Renal cortical epithelial cell (primary cell): ENCODE data around the gene PLXNA4. TPM values are rescaled to one million over a fixed set of nuclear protein-coding genes. Genes with fewer than 3 reads are reported as not detected.
"Not testable (repeated sequence)": the region's sequence is repeated elsewhere in the genome, so short reads cannot be mapped to it uniquely, and the experiment has no call there.

ENCODE experiments used
- DNase-seq: peaks from one replicate; pipeline ENCODE4 v3.0.0-alpha.2; 2011; ENCODE audit warnings: low read depth
- total RNA-seq: library from RNA; depleted of rRNA; stranded (reverse); fragments of >200 nt; gene quantifications from 2 replicates; pipeline ENCODE4 v1.2.3, GENCODE V29; 2014

Gene PLXNA4, protein sequence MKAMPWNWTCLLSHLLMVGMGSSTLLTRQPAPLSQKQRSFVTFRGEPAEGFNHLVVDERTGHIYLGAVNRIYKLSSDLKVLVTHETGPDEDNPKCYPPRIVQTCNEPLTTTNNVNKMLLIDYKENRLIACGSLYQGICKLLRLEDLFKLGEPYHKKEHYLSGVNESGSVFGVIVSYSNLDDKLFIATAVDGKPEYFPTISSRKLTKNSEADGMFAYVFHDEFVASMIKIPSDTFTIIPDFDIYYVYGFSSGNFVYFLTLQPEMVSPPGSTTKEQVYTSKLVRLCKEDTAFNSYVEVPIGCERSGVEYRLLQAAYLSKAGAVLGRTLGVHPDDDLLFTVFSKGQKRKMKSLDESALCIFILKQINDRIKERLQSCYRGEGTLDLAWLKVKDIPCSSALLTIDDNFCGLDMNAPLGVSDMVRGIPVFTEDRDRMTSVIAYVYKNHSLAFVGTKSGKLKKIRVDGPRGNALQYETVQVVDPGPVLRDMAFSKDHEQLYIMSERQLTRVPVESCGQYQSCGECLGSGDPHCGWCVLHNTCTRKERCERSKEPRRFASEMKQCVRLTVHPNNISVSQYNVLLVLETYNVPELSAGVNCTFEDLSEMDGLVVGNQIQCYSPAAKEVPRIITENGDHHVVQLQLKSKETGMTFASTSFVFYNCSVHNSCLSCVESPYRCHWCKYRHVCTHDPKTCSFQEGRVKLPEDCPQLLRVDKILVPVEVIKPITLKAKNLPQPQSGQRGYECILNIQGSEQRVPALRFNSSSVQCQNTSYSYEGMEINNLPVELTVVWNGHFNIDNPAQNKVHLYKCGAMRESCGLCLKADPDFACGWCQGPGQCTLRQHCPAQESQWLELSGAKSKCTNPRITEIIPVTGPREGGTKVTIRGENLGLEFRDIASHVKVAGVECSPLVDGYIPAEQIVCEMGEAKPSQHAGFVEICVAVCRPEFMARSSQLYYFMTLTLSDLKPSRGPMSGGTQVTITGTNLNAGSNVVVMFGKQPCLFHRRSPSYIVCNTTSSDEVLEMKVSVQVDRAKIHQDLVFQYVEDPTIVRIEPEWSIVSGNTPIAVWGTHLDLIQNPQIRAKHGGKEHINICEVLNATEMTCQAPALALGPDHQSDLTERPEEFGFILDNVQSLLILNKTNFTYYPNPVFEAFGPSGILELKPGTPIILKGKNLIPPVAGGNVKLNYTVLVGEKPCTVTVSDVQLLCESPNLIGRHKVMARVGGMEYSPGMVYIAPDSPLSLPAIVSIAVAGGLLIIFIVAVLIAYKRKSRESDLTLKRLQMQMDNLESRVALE (N-terminal part only)
- 0.05 TPM in 1 of 2 replicates, not detected in the other for total RNA-seq

DNA sequence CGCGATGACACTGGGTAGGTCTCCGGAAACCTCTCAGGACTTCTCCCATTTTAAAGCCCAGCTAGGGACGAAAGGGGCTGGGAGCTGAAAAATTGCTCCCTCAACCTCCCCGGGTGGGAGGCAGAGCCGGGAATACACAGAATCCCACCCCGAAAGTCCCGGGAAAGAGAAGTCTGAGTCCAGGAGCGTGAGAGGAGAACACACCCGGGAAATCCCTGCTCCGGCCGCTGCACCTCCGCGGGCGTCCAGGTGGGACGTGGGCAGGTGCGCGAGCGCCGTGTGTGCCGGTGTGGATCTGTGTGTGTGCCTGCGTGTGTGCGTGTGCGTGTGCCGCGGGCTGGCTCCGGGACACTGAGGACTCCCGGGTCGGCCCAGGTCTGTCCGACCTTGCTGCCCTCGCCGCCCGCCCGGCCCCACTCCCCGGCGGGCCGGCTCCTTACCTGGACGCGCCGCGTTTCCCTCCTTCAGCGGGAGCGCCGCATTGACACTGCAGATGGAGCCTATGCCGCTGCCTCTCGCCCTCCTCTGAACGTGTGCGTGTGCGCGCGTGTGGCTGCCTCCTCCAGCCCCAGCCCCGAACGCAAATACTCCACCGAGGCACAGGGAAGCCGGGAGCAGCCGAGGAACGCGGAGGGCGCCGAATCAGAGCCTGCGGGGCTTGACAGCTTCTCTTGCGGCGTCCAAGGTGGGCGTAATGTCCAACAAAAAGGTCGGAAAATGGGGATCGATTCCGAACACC is at the start of gene PLXNA4:
TSS of gene PLXNA4 (minus strand) at position 489 of the 739 bp plus-strand sequence. CDS start 67,777 bp downstream, outside the sequence.
- DNase-seq, result no peak

GRCh38 chr7:132625651-132626050 is 49.4 kb upstream of the PLXNA4 start:
- no peak for DNase-seq

GRCh38 chr7:132622081-132622480 is 45.8 kb upstream of the PLXNA4 start:
- no peak for DNase-seq

- no peak for DNase-seq
These were observed 43.7 kb upstream of the PLXNA4 start for GRCh38 chr7:132619967-132620366.

DNA sequence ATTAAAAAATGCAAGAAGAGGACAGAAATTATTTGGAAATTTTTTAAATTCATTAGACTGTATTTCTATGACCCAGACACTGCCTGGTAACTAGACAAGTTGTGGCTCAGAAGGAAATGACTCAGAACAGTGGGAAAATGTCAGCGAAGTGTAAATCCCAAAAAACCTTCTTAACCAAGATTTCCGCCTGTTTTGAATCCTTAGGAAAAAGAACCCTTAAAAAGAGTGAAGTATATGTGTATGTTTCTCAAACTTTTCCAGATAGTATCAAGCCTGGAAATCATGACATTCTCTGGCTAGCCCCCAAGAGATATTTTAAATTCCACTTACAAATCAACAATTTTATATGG is 42.7 kb upstream of the PLXNA4 start:
- peak; percentile 3 for DNase-seq

DNA sequence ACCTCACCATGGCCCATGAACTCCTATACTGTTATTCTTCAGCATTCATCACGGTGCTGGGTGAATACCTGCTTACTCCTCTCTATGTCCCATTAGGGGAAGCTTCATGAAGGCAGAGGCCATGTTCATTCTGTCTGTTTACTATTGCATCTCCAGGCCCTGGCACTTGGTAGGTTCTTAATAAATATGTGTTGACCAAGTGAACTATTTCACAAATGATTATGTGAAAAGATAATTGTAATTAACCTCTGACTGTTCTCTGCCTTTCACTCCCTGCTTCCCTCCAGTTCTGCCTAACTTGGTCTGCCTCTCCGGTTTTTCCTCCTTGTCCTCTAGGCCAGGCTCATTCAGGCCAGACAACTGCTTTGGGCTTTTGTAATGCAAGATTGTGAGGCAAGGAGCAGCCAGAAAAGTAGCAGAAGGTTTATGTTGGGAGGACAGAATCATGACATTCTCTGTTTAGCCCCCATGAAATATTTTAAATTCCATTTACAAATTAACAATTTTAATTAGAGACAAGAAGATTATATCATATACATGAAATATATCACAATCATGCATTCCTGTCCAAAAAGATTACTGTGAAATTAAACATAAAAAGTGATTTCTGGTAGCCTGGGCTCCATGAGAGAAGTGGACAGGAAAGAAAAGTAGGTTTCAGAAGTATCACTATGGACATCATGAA is 42.1 kb upstream of the PLXNA4 start:
- no peak for DNase-seq

GRCh38 chr7:132614428-132615318 is 38.4 kb upstream of the PLXNA4 start:
- no peak for DNase-seq

DNA sequence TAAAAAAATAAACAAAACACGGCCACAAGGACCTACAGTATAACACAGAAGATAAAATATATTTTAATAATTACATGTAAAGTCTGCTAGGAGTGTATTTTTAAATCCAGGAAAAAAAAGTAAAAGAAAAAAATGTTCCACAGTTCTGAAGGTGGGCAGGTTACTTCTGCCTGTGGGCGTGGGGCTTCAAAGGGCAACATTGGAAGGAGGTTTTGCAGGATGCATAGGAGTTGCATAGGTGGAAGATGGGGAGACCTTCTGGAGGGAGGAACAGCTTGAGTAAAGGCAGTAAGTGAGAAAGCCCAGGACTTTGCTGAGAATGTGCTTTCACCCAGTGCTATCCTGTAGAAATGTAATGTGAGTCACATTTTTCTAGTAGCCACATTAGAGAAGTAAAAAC is 37.5 kb upstream of the PLXNA4 start:
- DNase-seq, result no peak

DNA sequence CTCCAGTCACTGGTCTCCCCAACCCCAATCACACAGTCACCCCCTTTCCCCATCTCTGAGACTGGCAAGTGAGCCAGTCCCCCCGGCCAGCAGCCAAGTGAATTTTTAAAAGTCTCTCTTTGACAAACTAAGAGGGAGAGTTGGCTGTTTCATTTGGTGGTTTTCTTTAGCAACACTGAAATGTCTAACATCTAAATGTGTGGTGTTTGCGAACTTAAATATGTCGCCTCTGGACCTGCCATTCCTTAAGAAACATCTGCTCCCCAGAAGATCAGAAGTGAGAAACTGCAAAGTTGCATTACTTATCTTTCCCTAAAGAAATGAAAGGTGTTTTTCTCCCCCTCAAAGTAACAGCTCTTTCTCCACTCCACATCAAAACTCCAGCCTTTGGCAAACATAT is 34.7 kb upstream of the PLXNA4 start:
- no peak for DNase-seq

GRCh38 chr7:132609906-132610520 is 33.7 kb upstream of the PLXNA4 start:
- DNase-seq, result no peak

DNA sequence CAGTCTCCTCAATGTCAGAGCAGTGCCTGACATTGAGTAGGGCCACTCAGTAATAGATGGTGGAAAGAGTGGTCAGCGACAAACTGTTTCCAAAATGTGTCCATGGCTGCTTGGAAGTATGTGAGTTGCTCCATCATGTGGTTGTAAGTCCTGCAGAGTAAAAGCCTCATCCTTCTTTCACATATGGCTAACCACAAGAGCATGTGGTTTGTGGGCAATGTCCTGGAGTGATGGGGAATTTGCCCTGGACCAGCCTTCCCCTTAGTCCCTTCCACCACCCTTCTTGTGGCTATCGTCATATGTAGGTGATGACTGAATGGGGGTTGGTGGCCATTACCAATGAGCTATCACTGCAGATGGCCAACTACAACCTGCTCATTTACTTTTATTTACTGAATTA is 33.0 kb upstream of the PLXNA4 start:
- DNase-seq, result no peak

DNA sequence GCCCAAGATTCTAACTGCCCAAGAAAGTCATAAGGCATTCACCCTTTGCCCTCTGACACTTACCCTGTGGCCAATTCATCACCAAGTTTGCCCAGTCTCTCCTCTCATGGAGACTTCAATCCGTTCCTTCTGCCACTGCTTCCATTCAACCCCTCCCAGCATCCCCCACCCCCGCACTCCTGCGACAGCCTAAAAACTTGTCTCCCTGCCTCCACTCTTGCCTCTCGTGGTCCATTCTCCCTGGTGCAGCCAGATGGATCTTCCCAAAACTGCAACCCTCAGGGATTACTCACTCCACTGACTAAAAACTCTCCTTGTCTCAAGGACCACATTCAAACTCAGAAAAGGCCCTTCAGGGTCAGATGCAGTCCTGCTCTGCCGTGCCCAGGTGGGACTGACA is 32.3 kb upstream of the PLXNA4 start:
- DNase-seq, result no peak

DNA sequence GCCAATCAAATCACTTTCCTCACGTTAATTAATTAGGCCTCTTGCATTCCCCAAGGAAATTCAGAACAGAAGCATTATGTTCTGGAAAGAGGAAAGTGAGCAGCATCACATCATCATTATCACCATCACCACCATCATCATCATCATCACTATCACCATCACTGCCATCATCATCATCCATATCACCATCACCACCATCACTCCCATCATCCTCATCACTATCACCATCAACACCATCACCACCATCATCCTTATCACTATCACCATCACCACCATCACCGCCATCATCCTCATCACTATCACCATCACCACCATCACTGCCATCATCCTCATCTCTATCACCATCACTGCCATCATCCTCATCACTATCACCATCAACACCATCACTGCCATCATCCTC is 31.4 kb upstream of the PLXNA4 start:
- no peak for DNase-seq

DNA sequence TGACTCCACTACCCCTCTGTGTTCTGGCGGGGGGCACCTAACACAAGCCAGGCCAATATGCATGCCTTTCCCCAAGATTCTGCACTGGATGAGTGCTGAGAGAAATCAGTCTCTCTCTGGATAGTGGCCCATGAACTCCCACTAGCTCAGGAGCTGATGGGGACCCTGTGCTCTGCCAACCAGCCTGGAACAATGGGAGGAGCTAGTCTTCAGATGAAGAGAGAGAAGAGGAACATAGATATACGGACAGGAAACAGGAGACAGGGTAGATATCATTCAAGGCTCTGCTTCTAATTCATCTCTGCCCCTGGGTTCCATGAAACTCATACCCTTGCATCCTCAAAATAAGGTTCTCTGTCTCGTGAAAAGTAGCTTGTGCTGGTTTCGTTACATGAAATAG is 27.9 kb upstream of the PLXNA4 start:
- no peak for DNase-seq

GRCh38 chr7:132603220-132603833 is 27.1 kb upstream of the PLXNA4 start:
- DNase-seq, result no peak

- DNase-seq, result no peak
These were observed 25.5 kb upstream of the PLXNA4 start for GRCh38 chr7:132601783-132602182.

DNA sequence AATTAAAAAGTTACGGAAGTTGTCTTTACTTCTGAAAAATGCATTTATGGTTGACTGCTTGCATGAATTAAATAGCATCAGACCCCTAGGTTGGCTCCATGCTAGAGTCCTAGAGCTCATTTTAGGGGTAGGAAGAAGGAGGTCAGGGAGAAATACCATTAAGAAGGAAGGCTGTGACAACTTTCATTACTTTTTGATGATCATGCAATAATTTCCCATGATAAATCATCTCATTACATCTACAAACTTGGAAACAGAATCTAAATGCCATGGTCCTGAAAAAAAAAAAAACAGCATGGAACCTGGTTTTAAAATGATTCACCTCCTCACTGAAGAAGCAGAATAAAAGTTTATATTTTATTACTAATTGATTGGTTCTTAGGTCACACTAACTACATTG is 20.3 kb upstream of the PLXNA4 start:
- no peak for DNase-seq

GRCh38 chr7:132594741-132595140 is 18.5 kb upstream of the PLXNA4 start:
- not testable (repeated sequence) for DNase-seq

- DNase-seq, result no peak
These were observed 16.7 kb upstream of the PLXNA4 start for GRCh38 chr7:132592936-132593335.
